Jurkat, Clone E6-1 (cell line): Measurements from ENCODE around the gene DYNC1LI1. TPM values are rescaled to one million over a fixed set of nuclear protein-coding genes. Genes with fewer than 3 reads are reported as not detected.
A peak's percentile ranks its signal among the peaks of the same experiment; 100 is the strongest.

Experiments used
- DNase-seq: peaks from one replicate; pipeline ENCODE4 v3.0.0-alpha.2; 2011; ENCODE audit warnings: low read depth, low spot score
- H3K4me3 ChIP-seq: 2 replicates; pipeline ENCODE4 v1.5.1; 2011; ENCODE audit warnings: mild to moderate bottlenecking, low read length, control low read depth, moderate library complexity
- polyA plus RNA-seq: library from polyadenylated mRNA; unstranded; fragments of >200 nt; gene quantifications from one replicate; pipeline ENCODE4 v1.2.1, GENCODE V29; 2012; ENCODE audit warnings: missing spikeins; ENCODE audit not compliant: insufficient read length, insufficient read depth

Gene DYNC1LI1
- polyA plus RNA-seq: 62.8 TPM

DNA sequence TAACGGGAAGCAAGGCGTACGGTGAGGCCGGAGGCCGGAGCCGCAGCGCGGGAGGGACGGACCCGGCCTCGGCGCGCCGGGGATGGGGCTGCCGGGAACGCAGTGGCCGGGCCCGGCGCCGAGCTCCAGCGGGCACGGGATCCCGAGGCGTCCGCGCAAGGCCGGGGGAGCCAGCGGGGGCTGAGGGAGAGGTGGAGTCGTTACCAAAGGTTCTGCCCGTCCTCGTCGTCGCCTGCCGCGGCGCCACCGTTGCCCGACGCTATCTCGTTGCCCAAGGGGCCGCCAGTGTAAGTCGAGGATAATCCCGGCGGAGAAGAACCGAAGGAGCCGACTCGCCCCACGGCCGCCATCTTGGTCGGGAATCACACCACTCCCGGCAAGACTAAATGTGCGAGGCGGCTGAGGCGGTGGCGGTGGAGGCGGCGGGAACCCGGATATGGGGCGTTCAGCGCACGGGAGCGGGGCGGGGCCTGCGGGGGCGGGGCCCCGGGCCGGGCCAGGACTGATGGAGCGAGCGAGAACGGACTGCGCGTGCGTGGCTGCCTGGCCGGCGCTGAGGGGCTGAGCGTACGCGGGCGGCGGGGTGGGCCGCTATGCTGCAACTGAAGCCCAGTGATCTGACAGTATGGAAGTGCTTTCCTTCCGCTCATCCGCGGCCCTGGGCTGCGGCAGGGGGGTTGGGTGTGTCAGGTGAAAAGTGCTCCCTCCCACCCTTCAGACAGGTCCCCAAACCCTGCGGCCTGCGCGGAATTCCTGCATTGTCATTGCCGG is at the start of gene DYNC1LI1:
Gene DYNC1LI1, minus strand, starts transcription at position 438 of the 771 bp plus-strand sequence. Its CDS starts 88 bp downstream, at position 350.
- peak; percentile 85 for DNase-seq

DNA sequence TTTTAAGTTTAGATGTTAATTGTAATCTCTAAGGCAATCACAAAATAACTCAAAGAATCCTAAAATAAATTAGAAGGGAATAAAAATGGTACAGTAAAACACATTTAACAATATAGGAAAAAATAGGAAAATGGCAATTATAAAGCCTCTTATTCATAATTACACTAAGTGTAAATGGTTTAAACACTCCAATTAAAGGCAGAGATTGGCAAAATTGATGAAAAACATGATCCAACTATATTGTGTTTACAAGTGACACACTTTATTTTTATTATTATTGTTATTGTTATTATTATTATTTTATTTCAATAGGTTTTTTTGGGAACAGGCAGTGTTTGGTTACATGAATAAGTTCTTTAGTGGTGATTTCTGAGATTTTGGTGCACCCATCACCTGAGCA is 48.7 kb upstream of the DYNC1LI1 start:
- no peak overlapping the region for H3K4me3 ChIP-seq
- no peak for DNase-seq

More for the DNA sequence above, at the start of gene DYNC1LI1:
- H3K4me3 ChIP-seq: peak within 1 kb of the TSS; percentile 84

- no peak for DNase-seq
- no peak overlapping the region for H3K4me3 ChIP-seq
Measured at GRCh38 chr3:32616267-32616962, 45.8 kb upstream of the DYNC1LI1 start.

- H3K4me3 ChIP-seq: no peak overlapping the region
- DNase-seq: no peak
Measured at GRCh38 chr3:32614956-32615355, 44.3 kb upstream of the DYNC1LI1 start.

DNA sequence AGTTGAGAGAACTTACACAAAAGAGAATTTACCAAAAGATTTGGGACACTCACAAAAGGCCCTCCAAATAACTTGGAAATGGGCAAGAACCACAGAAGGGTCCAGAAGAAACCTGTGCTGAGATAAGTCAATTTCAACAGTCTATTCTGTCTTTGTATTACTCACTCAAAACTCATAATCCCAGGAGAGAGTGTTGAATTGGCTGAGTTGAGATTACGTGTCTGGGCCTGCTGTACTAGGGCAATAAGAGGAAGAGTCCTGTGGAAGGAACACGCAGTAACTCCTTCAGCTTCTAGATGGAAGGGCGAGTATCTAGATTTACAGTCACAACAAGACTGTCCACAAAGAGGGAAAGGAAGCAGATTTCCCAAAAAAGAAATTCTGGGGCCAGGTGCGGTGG is 42.5 kb upstream of the DYNC1LI1 start:
- H3K4me3 ChIP-seq: no peak overlapping the region
- no peak for DNase-seq

DNA sequence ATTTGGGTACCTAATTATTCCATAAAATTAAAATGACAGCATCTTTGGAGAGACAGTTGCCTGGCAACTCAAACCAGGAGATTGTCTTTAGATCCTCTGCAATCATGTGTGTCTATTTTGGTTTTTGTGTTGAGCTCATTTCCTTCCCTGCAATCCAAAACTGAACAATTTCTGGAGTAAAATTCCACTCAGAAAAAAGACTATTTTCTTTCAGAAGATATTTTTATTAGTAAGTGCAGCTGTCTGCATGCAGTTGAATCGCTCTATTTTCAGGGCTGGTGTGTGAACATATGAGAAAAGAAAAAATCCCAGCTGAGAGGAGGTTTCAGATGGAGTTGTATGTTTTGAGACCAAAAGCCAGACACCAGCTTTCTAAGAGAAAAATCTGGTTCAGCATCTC is 41.9 kb upstream of the DYNC1LI1 start:
- H3K4me3 ChIP-seq: no peak overlapping the region
- DNase-seq: no peak

GRCh38 chr3:32607522-32607921 is 36.9 kb upstream of the DYNC1LI1 start:
- no peak for DNase-seq

DNA sequence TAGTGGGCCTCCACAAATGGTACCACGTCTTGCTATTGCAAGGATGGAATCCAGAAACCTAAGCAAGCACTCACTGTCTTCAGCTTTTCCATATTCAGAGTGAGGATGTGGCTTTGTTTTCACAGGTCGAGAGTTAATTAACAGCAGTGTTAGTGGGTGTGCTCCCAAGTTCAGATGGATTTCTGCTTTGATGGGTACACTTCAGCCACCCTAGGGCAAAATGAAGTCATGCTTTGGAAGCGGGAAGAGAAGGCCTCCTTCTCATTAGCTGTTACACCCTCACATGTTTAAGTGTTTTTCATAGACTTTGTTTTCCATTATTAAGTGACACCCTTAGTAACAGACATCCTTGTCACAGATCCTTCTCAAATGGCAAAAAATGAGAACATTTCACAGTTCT is 36.3 kb upstream of the DYNC1LI1 start:
- no peak for DNase-seq
- H3K4me3 ChIP-seq: no peak overlapping the region

More at GRCh38 chr3:32607522-32607921, 36.9 kb upstream of the DYNC1LI1 start:
- no peak overlapping the region for H3K4me3 ChIP-seq

GRCh38 chr3:32606277-32606676 is 35.6 kb upstream of the DYNC1LI1 start:
- no peak for DNase-seq
- H3K4me3 ChIP-seq: no peak overlapping the region

DNA sequence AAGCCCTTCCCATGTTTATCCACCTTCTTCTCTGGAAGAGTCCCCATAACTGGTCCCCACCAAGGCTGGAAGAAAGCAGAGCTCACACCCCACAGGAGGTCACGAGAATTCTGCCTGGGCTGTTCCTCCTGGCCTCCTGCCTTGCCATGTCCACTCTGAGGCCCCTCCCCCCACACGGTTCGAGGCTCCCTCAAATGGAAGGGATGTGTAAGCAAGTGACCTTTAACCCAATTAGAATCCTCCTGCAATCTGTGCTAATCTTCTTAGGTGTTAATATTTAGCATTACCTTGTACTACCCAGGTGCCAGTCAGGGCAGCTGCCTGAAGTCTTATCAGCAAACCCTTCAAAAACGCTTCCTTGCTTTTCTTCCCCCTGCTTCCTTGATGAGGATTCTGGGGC is 32.4 kb upstream of the DYNC1LI1 start:
- no peak overlapping the region for H3K4me3 ChIP-seq
- no peak for DNase-seq

GRCh38 chr3:32602206-32602605 is 31.5 kb upstream of the DYNC1LI1 start:
- DNase-seq: no peak
- no peak overlapping the region for H3K4me3 ChIP-seq

DNA sequence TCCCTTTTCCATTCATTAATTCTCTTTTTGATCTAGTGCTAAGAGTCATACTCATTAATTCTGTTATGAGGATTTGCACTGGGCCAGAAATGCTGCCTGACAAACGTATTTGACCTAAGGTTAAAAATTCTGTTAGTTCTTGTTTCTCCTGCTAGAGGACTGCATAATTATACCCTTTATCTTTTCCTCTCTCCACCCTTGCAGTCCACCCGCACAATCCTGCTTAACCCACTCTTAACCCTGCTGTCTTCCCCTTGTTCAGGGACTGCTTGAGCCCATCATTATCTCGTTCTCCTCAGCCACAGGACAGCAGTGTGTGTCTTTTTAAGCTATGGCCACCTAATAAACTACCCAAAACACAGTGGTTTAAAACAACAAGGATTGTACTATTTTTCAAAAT is 31.1 kb upstream of the DYNC1LI1 start:
- DNase-seq: no peak
- no peak overlapping the region for H3K4me3 ChIP-seq

DNA sequence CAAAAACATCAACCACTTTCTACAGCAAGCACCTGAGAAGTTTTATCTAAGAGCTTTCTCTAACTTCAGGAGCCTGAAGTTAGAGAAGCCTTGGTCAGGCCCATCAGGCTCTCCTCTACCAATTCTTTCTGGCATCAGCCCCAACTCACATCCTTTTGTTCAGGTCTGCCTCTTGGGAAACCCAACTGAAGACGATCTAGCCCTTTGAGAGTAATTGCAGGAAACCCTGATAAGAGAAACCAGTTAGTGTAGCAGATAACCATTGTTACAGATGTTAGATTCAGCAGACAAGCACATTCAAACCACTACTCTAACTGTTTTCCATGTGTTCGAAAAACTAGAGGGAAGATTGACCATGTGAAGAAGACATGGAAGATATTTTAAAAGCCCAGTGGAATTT is 27.0 kb upstream of the DYNC1LI1 start:
- no peak overlapping the region for H3K4me3 ChIP-seq
- DNase-seq: peak; percentile 45

DNA sequence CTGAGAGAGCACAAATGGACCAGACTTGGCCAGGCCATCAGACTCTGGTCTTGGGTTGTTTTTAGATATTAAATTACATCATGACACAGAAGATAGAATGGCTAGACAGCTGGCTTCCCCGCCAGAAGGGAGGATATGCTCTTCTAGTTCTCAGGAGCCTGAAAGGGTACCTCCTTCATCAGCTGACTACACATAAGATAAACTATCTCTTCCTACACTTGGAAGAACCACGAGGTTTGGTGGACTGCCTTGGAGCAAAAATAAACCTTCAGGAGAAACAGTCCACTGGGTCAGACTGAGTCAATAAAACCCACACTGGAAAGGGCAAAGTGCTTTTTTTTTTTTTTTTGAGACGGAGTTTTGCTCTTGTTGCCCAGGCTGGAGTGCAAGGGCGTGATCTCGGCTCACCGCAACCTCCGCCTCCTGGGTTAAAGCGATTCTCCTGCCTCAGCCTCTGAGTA is 26.3 kb upstream of the DYNC1LI1 start:
- no peak overlapping the region for H3K4me3 ChIP-seq
- DNase-seq: no peak

DNA sequence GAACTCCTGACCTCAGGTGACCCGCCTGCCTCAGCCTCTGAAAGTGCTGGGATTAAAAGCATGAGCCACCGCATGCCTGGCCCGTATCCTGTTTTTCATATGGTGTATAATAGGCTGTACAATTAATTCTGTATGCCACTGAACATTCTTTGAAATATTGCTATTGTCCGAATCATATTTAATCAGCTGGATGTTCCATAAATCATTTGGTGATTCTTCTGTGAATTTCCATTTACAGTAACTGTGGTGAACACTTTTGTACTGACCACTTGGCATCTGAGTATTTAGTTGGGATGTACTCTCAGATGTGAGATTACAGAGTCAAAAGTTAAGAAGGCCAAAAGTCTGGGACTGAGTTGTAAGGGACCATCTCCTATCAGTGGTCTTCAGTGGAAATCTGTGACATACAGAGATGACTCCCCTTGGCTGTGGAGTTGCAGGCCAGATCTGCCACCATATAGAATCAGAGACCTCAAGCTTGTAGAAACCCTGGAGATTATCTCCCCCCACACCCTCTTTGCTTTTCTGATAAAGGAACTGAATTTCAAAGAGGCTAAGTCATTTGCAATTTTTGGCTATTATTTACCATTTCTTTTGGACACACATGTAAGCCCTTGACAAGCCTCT is 25.7 kb upstream of the DYNC1LI1 start:
- no peak for DNase-seq
- no peak overlapping the region for H3K4me3 ChIP-seq

- no peak for DNase-seq
- no peak overlapping the region for H3K4me3 ChIP-seq
Measured at GRCh38 chr3:32595323-32595722, 24.7 kb upstream of the DYNC1LI1 start.

GRCh38 chr3:32593903-32594525 is 23.4 kb upstream of the DYNC1LI1 start:
- DNase-seq: no peak
- no peak overlapping the region for H3K4me3 ChIP-seq

GRCh38 chr3:32592696-32593353 is 22.2 kb upstream of the DYNC1LI1 start:
- H3K4me3 ChIP-seq: no peak overlapping the region
- no peak for DNase-seq

DNA sequence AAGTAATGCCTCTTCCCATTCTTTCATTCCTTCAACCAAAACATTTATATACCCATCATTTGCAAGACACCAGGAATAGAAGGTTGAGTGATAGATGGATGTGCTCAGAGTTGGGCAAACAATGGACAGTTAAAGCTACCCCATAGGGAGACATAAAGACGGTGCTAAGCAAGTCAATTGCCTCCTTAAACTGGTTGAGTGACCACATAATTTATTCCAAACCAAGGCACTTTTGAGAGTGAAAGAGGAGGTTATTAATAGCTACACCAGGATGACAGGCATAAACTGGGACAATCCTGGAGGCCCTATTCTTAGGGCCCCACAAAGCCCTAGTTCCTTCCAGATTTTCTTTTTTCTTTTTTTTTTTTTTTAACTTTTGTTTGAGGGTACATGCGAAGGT is 21.4 kb upstream of the DYNC1LI1 start:
- DNase-seq: no peak
- no peak overlapping the region for H3K4me3 ChIP-seq
